ENCODE measurements around the gene MRNIP. TPM values are rescaled to one million over a fixed set of nuclear protein-coding genes. Genes with fewer than 3 reads are reported as not detected.

Gene MRNIP
- total and polyA plus RNA-seq, 2 of the 4 experiments (the other 2 are of a cell fraction), result 6.6 to 24.7 TPM

DNA sequence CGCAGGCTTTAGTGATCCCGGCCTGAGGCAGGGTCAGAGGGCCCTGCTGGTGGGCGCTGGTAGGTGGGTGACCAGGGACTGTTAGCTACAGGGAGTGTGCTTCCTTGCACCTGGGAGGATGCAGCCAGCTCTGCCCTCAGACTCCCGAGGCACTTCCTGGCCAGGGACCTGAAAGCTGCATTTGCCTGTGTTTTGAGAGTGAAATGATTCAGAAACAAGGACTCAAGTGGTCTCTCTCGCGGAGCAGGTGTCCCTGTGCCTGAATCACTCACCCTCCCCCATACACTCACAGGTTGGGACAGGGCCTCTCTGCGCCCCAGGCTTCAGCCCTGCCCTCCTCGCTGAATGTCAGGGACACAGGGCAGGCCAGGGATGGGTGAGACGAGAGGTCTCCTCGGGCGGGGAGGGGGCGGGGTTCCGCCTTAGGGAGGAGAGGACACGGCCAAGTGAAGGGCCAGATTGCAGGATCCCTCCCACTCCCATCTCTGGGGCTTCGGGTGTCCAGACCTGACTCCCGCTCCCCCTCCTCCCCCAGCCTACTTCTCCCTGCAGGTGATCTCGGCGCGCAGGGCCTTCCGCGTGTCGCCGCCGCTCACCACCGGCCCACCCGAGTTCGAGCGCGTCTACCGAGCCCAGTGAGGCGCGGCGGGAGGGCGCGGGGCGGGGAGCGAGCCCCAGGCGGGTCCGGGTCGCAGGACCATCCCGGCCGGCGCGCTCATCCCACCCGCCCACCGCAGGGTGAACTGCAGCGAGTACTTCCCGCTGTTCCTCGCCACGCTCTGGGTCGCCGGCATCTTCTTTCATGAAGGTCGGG is 63.4 kb downstream of the MRNIP start:
- POLR2A ChIA-PET (ENCODE audit: unreplicated experiment), result no interaction called here
- H2BK15ac ChIP-seq (ENCODE audit: low read depth, low read length), result no peak overlapping the region
- H3K23ac ChIP-seq (ENCODE audit: low read depth, low read length), result peak overlapping the region; percentile 39; the same call in 1 of the 2 replicates
- H3K79me1 ChIP-seq (ENCODE audit: low read depth in 1 of 2, low read length in 2 of 2), result peaks cover 0 to 12% of the 10 kb centered on the region in 2 experiments; a peak in 1 of 4 replicates
- H3K4me2 ChIP-seq (ENCODE audit: low read depth, low read length), result peak overlapping the region; percentile 91
- H3K18ac ChIP-seq (ENCODE audit: low read depth, low read length), result no peak overlapping the region
- no peak overlapping the region for H3K14ac ChIP-seq (replicated peaks; ENCODE audit: low read depth, low read length)
- peak overlapping the region; percentile 60 for H3K9ac ChIP-seq (ENCODE audit: low read depth, low read length)
- 0 out of 2 replicates have a peak, but pooled peaks cover 7% of the 10 kb centered on the region for H4K20me1 ChIP-seq (ENCODE audit: insufficient read depth, low read length)
- H2AK5ac ChIP-seq (ENCODE audit: low read depth, low read length), result peak overlapping the region; percentile 52; the same call in 1 of the 2 replicates
- peak overlapping the region; percentile 87 for H2AFZ ChIP-seq (replicated peaks; ENCODE audit: low read length, poor library complexity)
- no peak; the same call in 1 of the 2 replicates for ATAC-seq (ENCODE audit: low read depth)
- peak overlapping the region; percentile 44; the same call in 1 of the 2 replicates for H3K4ac ChIP-seq (ENCODE audit: low read depth, low read length)
- no peak overlapping the region for H2BK5ac ChIP-seq (ENCODE audit: low read depth, low read length, poor library complexity, severe bottlenecking)
- H2BK120ac ChIP-seq (ENCODE audit: low read depth, low read length), result no peak overlapping the region
- no peak overlapping the region for H4K91ac ChIP-seq (ENCODE audit: insufficient read depth, low read depth, low read length)
- 12% methylated on average over 19 of the region's 53 CpGs; no CpG with 5 or more reads in 1 of the 2 experiments for WGBS, 2 experiments (ENCODE audit: extremely low coverage in 2 of 2, insufficient read length in 1 of 2)
- dilution Hi-C loops (cut with HindIII; ENCODE audit: low sequenced_read_pairs, unreplicated experiment), result no loop called here
- TF ChIP-seq RCOR1 (IDR thresholded peaks at IDR 0.05; ENCODE audit: insufficient replicate concordance, low read length) (no peak), SMC3 (IDR thresholded peaks at IDR 0.05; ENCODE audit: low read depth, low read length) (no peak), MXI1 (IDR thresholded peaks at IDR 0.05; ENCODE audit: borderline replicate concordance, low read depth, low read length) (no peak), RAD21 (IDR thresholded peaks at IDR 0.05; ENCODE audit: low read length) (no peak), MAFK (IDR thresholded peaks at IDR 0.05; ENCODE audit: low read depth, low read length) (no peak), CEBPB (IDR thresholded peaks at IDR 0.05; ENCODE audit: low read depth, low read length) (no peak)
- TF ChIP-seq, protein P1, sequence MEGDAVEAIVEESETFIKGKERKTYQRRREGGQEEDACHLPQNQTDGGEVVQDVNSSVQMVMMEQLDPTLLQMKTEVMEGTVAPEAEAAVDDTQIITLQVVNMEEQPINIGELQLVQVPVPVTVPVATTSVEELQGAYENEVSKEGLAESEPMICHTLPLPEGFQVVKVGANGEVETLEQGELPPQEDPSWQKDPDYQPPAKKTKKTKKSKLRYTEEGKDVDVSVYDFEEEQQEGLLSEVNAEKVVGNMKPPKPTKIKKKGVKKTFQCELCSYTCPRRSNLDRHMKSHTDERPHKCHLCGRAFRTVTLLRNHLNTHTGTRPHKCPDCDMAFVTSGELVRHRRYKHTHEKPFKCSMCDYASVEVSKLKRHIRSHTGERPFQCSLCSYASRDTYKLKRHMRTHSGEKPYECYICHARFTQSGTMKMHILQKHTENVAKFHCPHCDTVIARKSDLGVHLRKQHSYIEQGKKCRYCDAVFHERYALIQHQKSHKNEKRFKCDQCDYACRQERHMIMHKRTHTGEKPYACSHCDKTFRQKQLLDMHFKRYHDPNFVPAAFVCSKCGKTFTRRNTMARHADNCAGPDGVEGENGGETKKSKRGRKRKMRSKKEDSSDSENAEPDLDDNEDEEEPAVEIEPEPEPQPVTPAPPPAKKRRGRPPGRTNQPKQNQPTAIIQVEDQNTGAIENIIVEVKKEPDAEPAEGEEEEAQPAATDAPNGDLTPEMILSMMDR (conservative IDR thresholded peaks at IDR 0.05; ENCODE audit: low read depth, low read length), result no peak
- TF ChIP-seq, protein P2, sequence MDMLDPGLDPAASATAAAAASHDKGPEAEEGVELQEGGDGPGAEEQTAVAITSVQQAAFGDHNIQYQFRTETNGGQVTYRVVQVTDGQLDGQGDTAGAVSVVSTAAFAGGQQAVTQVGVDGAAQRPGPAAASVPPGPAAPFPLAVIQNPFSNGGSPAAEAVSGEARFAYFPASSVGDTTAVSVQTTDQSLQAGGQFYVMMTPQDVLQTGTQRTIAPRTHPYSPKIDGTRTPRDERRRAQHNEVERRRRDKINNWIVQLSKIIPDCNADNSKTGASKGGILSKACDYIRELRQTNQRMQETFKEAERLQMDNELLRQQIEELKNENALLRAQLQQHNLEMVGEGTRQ (IDR thresholded peaks at IDR 0.05; ENCODE audit: low read depth, low read length), result no peak
- H4K5ac ChIP-seq (ENCODE audit: low read depth, low read length), result no peak overlapping the region
- peak overlapping the region; percentile 29; the same call in 1 of the 2 replicates for H3K27ac ChIP-seq (ENCODE audit: insufficient read depth, low read length)
- H2BK20ac ChIP-seq (ENCODE audit: low read depth, low read length), result no peak overlapping the region
- no peaks in the 10 kb centered on the region for H3K9me1 ChIP-seq (ENCODE audit: insufficient read depth, low read length)
- peak overlapping the region; percentile 87 for H2AK9ac ChIP-seq (replicated peaks; ENCODE audit: low read depth, low read length, poor library complexity)
- H3K56ac ChIP-seq (ENCODE audit: extremely low read depth, insufficient read depth, low read length), result no peak overlapping the region
- H3K4me3 ChIP-seq (ENCODE audit: insufficient read depth, low read depth, low read length), result peak overlapping the region; percentile 59
- H3K36me3 ChIP-seq (ENCODE audit: control insufficient read depth, insufficient read depth, low read length), result peaks cover 35% of the 10 kb centered on the region
- H3K9me3 ChIP-seq (ENCODE audit: control insufficient read depth, insufficient read depth, low read length), result no peaks in the 10 kb centered on the region
- in situ Hi-C loops (cut with MboI; ENCODE audit: low sequenced_read_pairs), result no loop called here
- DNase-seq, result no peak
- intact Hi-C loops (cut with micrococcal nuclease), result no loop called here
- no peaks in the 10 kb centered on the region for H3K27me3 ChIP-seq (ENCODE audit: control insufficient read depth, insufficient read depth, low read length)
- peak overlapping the region; percentile 33 to 39; a peak in 2 of 4 replicates for H4K8ac ChIP-seq (ENCODE audit: low read depth in 2 of 2, low read length in 2 of 2)
- no TSS peak for BruUV-seq (replicated peaks)
- peaks cover 9% of the 10 kb centered on the region; the same call in 1 of the 2 replicates for H3K4me1 ChIP-seq (ENCODE audit: control insufficient read depth, insufficient read depth, low read length)
- CTCF ChIA-PET, result no interaction called here

Data from IMR-90 (cell line).